Measurements from ENCODE around the gene LCK. TPM values are rescaled to one million over a fixed set of nuclear protein-coding genes. Genes with fewer than 3 reads are reported as not detected.
"Not testable (repeated sequence)": the region's sequence is repeated elsewhere in the genome, so short reads cannot be mapped to it uniquely, and the experiment has no call there.

Gene LCK
- total and polyA plus RNA-seq, 7 donors, result 0.10 to 0.89 (median 0.77) TPM

- peak in 1 of 4 donors; percentile 24 for ATAC-seq
- H3K9me3 ChIP-seq, result no peaks in the 10 kb centered on the region
- H3K27ac ChIP-seq, result no peak overlapping the region
- 12 to 30% (median 25%) methylated on average over 30 to 41 of the region's 41 CpGs for WGBS, 3 donors
- H3K27me3 ChIP-seq (ENCODE audit: insufficient read depth in 3 of 3, low read length in 2 of 3), result peaks cover 0 to 37% (median 25%) of the 10 kb centered on the region in 3 donors
- DNase-seq, result no peak
- no peaks in the 10 kb centered on the region for H3K4me1 ChIP-seq
- H3K36me3 ChIP-seq (ENCODE audit: insufficient read depth in 1 of 2, low read depth in 1 of 2), result no peaks in the 10 kb centered on the region
- no peak overlapping the region for H3K4me3 ChIP-seq
- intact Hi-C loops (cut with DNase I), result no loop called here
- no peak for TF ChIP-seq CTCF (IDR thresholded peaks at IDR 0.05)
These were observed 24.4 kb downstream of the LCK start for GRCh38 chr1:32275424-32275823.

GRCh38 chr1:32276032-32276782, 25.1 kb downstream of the LCK start:
- no peak overlapping the region for H3K4me3 ChIP-seq
- no peak for DNase-seq
- H3K4me1 ChIP-seq, result no peaks in the 10 kb centered on the region
- no peaks in the 10 kb centered on the region for H3K9me3 ChIP-seq
- ATAC-seq, result peak in 3 of 4 donors; percentile 29 to 49 (median 31)
- no peak for TF ChIP-seq CTCF (IDR thresholded peaks at IDR 0.05)
- peaks cover 0 to 34% (median 25%) of the 10 kb centered on the region in 3 donors for H3K27me3 ChIP-seq (ENCODE audit: insufficient read depth in 3 of 3, low read length in 2 of 3)
- intact Hi-C loops (cut with DNase I), result no loop called here
- WGBS, 3 donors, result 52 to 59% (median 52%) methylated on average over 29 to 30 of the region's 30 CpGs
- no peak overlapping the region for H3K27ac ChIP-seq
- H3K36me3 ChIP-seq (ENCODE audit: insufficient read depth in 1 of 2, low read depth in 1 of 2), result no peaks in the 10 kb centered on the region

GRCh38 chr1:32284777-32285176, 33.7 kb downstream of the LCK start:
- 88 to 91% (median 90%) methylated on average over 8 of the region's 8 CpGs for WGBS, 3 donors
- H3K36me3 ChIP-seq (ENCODE audit: insufficient read depth in 1 of 2, low read depth in 1 of 2); intact Hi-C loops (cut with DNase I): not testable (repeated sequence)

GRCh38 chr1:32285658-32286057, 34.6 kb downstream of the LCK start:
- ATAC-seq, result no peak
- TF ChIP-seq CTCF (IDR thresholded peaks at IDR 0.05), result no peak

More at GRCh38 chr1:32284777-32285176, 33.7 kb downstream of the LCK start:
- not testable (repeated sequence) for H3K9me3 ChIP-seq; H3K4me3 ChIP-seq; DNase-seq; H3K4me1 ChIP-seq; H3K27me3 ChIP-seq (ENCODE audit: insufficient read depth in 3 of 3, low read length in 2 of 3); ATAC-seq; H3K27ac ChIP-seq

GRCh38 chr1:32286763-32287162, 35.7 kb downstream of the LCK start:
- TF ChIP-seq CTCF (IDR thresholded peaks at IDR 0.05), result no peak
- 93 to 98% (median 97%) methylated on average over 4 of the region's 4 CpGs for whole genome bisulfite sequencing, 3 donors
- Histone ChIP-seq H3K9me3 (no peaks in the 10 kb centered on the region), H3K27ac (no peak overlapping the region), H3K4me1 (no peaks in the 10 kb centered on the region), H3K36me3 (ENCODE audit: insufficient read depth in 1 of 2, low read depth in 1 of 2) (no peaks in the 10 kb centered on the region), H3K4me3 (no peak overlapping the region), H3K27me3 (ENCODE audit: insufficient read depth in 3 of 3, low read length in 2 of 3) (no peaks in the 10 kb centered on the region)
- ATAC-seq, result no peak
- intact Hi-C loops (cut with DNase I), result no loop called here
- DNase-seq, result no peak

More at GRCh38 chr1:32285658-32286057, 34.6 kb downstream of the LCK start:
- DNase-seq, result no peak
- Histone ChIP-seq H3K9me3 (no peaks in the 10 kb centered on the region), H3K27ac (no peak overlapping the region), H3K36me3 (ENCODE audit: insufficient read depth in 1 of 2, low read depth in 1 of 2) (no peaks in the 10 kb centered on the region), H3K4me1 (no peaks in the 10 kb centered on the region), H3K4me3 (no peak overlapping the region), H3K27me3 (ENCODE audit: insufficient read depth in 3 of 3, low read length in 2 of 3) (no peaks in the 10 kb centered on the region)
- intact Hi-C loops (cut with DNase I), result no loop called here
- 85 to 94% (median 90%) methylated on average over 3 of the region's 3 CpGs for WGBS, 3 donors
